GM19035 (cell line): ENCODE results near the gene GNLY.
"Not testable (repeated sequence)": the region's sequence is repeated elsewhere in the genome, so short reads cannot be mapped to it uniquely, and the experiment has no call there.

Source experiments
- ATAC-seq: cut with Tn5 transposase; IDR thresholded peaks from one replicate; pipeline ENCODE4 v1.9.1; 2021; ENCODE audit not compliant: unreplicated experiment

GNLY gene

GRCh38 chr2:85706599-85707296, 12.6 kb downstream of the GNLY start:
- no peak for ATAC-seq

- peak; percentile 53 for ATAC-seq
Observed at GRCh38 chr2:85707304-85707703, 13.1 kb downstream of the GNLY start.

- no peak for ATAC-seq
Observed at GRCh38 chr2:85708641-85709040, 14.5 kb downstream of the GNLY start.

- ATAC-seq = no peak
Observed at GRCh38 chr2:85709401-85709811, 15.2 kb downstream of the GNLY start.

- no peak for ATAC-seq
Observed at GRCh38 chr2:85710687-85711577, 16.8 kb downstream of the GNLY start.

GRCh38 chr2:85711578-85712060, 17.5 kb downstream of the GNLY start:
- ATAC-seq = no peak

GRCh38 chr2:85712336-85712735, 18.2 kb downstream of the GNLY start:
- ATAC-seq = no peak

- ATAC-seq = no peak
Observed at GRCh38 chr2:85712849-85713612, 18.9 kb downstream of the GNLY start.

GRCh38 chr2:85713836-85714235, 19.7 kb downstream of the GNLY start:
- no peak for ATAC-seq

GRCh38 chr2:85714421-85714820, 20.3 kb downstream of the GNLY start:
- ATAC-seq = not testable (repeated sequence)

GRCh38 chr2:85714841-85715240, 20.7 kb downstream of the GNLY start:
- ATAC-seq = no peak

GRCh38 chr2:85716346-85716914, 22.3 kb downstream of the GNLY start:
- ATAC-seq = no peak

- ATAC-seq = no peak
Observed at GRCh38 chr2:85717308-85718008, 23.3 kb downstream of the GNLY start.

- ATAC-seq = no peak
Observed at GRCh38 chr2:85718009-85718391, 23.8 kb downstream of the GNLY start.

GRCh38 chr2:85718885-85719492, 24.8 kb downstream of the GNLY start:
- ATAC-seq = no peak

- ATAC-seq = no peak
Observed at GRCh38 chr2:85719609-85720240, 25.6 kb downstream of the GNLY start.

- no peak for ATAC-seq
Observed at GRCh38 chr2:85720533-85720932, 26.4 kb downstream of the GNLY start.

GRCh38 chr2:85721641-85722040, 27.5 kb downstream of the GNLY start:
- no peak for ATAC-seq

- no peak for ATAC-seq
Observed at GRCh38 chr2:85722519-85722918, 28.4 kb downstream of the GNLY start.
